ENCODE measurements around the gene SLC4A5. TPM values are rescaled to one million over a fixed set of nuclear protein-coding genes. Genes with fewer than 3 reads are reported as not detected.

The SLC4A5 gene
- total RNA-seq, 1 donor from 2014 or later, result 3.0 TPM

DNA sequence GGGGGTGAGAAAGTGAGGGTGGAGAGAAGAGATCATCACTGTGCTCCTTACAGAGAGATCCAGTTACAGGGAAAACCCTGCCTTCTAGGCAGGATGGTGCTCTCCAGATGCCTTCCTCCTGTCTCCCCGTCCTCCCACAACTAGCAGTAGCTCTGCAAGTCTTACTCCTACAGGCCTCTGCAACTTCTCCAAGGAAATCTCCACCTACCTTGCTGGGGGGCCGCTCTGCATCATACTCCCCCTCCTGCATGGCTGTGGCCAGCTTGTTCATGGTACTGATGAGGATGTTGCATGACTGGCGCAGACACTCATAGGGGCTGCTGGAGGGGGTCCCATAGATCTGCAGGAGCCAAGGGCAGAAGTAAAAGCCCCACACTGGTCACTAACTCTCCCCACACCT, 22.8 kb upstream of the SLC4A5 start:
- H3K36me3 Mint-ChIP-seq (ENCODE audit: low read depth), result peaks cover 25% of the 10 kb centered on the region
- TF ChIP-seq, protein P1, sequence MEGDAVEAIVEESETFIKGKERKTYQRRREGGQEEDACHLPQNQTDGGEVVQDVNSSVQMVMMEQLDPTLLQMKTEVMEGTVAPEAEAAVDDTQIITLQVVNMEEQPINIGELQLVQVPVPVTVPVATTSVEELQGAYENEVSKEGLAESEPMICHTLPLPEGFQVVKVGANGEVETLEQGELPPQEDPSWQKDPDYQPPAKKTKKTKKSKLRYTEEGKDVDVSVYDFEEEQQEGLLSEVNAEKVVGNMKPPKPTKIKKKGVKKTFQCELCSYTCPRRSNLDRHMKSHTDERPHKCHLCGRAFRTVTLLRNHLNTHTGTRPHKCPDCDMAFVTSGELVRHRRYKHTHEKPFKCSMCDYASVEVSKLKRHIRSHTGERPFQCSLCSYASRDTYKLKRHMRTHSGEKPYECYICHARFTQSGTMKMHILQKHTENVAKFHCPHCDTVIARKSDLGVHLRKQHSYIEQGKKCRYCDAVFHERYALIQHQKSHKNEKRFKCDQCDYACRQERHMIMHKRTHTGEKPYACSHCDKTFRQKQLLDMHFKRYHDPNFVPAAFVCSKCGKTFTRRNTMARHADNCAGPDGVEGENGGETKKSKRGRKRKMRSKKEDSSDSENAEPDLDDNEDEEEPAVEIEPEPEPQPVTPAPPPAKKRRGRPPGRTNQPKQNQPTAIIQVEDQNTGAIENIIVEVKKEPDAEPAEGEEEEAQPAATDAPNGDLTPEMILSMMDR (conservative IDR thresholded peaks at IDR 0.05), result no peak
- DNase-seq (ENCODE audit: low read depth, low spot score), result no peak
- no peak overlapping the region for H3K4me3 Mint-ChIP-seq
- H3K9me3 Mint-ChIP-seq, result no peaks in the 10 kb centered on the region
- H3K27ac Mint-ChIP-seq (ENCODE audit: unreplicated experiment), result no peak overlapping the region
- H3K27me3 Mint-ChIP-seq (ENCODE audit: low read depth), result no peaks in the 10 kb centered on the region
- no peaks in the 10 kb centered on the region for H3K4me1 Mint-ChIP-seq

DNA sequence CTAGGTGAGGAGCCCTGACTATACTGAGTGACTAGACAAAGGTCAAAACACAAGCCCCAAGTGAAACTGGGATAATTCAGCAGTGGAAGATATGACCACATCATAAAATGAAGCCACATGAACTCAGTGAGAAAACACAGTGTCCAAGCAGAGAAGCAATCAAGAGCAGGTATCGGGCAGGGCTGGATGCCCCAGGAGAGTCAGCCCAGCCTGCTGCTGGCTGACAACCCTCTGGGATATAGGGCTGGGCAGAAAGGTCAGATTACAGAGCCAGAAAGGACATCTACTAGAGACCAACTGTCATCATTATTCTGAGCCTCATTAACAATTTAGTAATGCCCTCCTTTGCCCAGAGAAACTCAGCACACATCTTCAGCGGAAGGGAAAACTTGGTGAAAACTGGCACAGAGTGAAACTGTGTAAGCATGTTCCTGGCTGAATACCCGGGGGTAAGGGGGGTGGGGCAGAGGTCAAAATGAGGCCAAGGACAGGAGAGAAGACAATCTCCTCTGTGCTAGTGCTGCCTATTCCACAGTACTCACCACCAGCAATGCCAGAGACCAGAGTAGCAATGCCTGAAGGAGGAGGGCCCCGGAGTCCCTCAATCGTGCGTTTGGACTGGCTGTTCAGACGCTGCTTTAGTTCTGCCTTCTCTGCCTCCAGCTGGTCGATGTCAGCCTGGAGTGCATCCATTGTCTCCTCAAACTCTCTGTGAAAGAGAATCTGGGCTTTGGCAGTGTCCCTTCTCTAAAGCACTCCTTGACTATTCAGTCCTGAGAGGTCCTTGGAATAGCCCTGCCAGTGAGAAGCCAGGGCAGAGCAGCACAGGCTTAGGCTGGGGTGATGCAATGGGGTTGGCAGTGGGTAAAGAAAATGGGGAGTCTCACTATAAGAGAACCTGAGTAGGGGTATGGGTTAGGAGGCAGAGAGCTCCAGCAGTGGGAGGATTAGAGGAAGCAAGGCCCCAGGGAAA, 21.6 kb upstream of the SLC4A5 start:
- TF ChIP-seq, protein P1 (conservative IDR thresholded peaks at IDR 0.05), result no peak
- Mint-ChIP-seq H3K27ac (ENCODE audit: unreplicated experiment) (no peak overlapping the region), H3K27me3 (ENCODE audit: low read depth) (no peaks in the 10 kb centered on the region), H3K4me1 (no peaks in the 10 kb centered on the region), H3K4me3 (no peak overlapping the region), H3K36me3 (ENCODE audit: low read depth) (peaks cover 27% of the 10 kb centered on the region), H3K9me3 (no peaks in the 10 kb centered on the region)
- DNase-seq (ENCODE audit: low read depth, low spot score), result no peak

DNA sequence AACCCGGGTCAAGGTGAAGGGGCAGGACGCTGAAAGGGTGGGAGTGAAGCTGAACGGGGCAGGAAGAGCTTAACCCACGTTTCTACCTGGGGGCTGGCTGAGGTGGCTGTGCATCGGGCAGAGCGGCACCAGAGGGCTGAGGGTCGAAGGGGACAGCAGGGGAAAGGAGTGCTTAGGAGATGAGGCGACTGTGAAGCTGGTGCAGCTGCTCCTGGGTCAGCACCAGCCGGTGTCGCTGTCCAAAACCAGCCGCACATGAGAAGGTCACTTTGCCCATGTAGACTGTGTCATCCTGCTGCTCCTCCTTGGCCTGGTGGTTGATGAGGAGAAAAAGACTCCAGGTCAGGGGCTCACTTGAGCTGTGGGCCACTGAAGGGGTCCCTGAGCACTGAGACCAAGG, 18.1 kb upstream of the SLC4A5 start:
- H3K9me3 Mint-ChIP-seq, result no peaks in the 10 kb centered on the region
- peaks cover 31% of the 10 kb centered on the region for H3K36me3 Mint-ChIP-seq (ENCODE audit: low read depth)
- no peaks in the 10 kb centered on the region for H3K4me1 Mint-ChIP-seq
- no peak overlapping the region for H3K4me3 Mint-ChIP-seq
- no peak for DNase-seq (ENCODE audit: low read depth, low spot score)
- TF ChIP-seq, protein P1 (conservative IDR thresholded peaks at IDR 0.05), result no peak
- H3K27me3 Mint-ChIP-seq (ENCODE audit: low read depth), result no peaks in the 10 kb centered on the region
- H3K27ac Mint-ChIP-seq (ENCODE audit: unreplicated experiment), result no peak overlapping the region

DNA sequence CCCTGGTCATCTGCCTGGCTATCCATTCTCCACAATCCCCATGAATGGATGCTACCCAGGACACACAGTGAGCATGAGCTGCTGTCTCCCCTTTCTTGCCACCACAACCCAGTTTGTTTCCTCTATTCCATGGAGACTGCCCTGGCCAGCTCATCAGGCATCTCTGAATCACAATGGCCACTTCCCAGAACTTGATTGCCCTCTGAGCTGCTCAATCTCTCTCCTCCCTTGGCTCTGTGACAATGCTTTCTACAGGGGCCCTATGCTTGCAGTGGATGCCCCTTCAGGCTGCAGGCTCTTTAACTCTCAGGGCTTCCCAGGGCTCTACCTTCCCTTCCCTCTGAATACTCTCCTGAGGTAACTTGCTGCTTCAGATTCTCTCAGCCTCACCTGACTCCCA, 14.4 kb upstream of the SLC4A5 start:
- Mint-ChIP-seq H3K27me3 (ENCODE audit: low read depth) (no peaks in the 10 kb centered on the region), H3K9me3 (no peaks in the 10 kb centered on the region), H3K36me3 (ENCODE audit: low read depth) (peaks cover 18% of the 10 kb centered on the region), H3K4me3 (no peak overlapping the region), H3K27ac (ENCODE audit: unreplicated experiment) (no peak overlapping the region), H3K4me1 (no peaks in the 10 kb centered on the region)
- TF ChIP-seq, protein P1 (conservative IDR thresholded peaks at IDR 0.05), result no peak
- DNase-seq (ENCODE audit: low read depth, low spot score), result no peak

GRCh38 chr2:74349889-74350288, 6.7 kb upstream of the SLC4A5 start:
- H3K9me3 Mint-ChIP-seq, result no peaks in the 10 kb centered on the region
- H3K4me3 Mint-ChIP-seq, result no peak overlapping the region
- H3K4me1 Mint-ChIP-seq, result no peaks in the 10 kb centered on the region
- H3K27ac Mint-ChIP-seq (ENCODE audit: unreplicated experiment), result no peak overlapping the region
- no peaks in the 10 kb centered on the region for H3K36me3 Mint-ChIP-seq (ENCODE audit: low read depth)
- TF ChIP-seq, protein P1 (conservative IDR thresholded peaks at IDR 0.05), result no peak
- no peak for DNase-seq (ENCODE audit: low read depth, low spot score)
- no peaks in the 10 kb centered on the region for H3K27me3 Mint-ChIP-seq (ENCODE audit: low read depth)
